ENCODE measurements around the gene PRRG3.

Gene PRRG3

GRCh38 chrX:151743651-151744470 lies 48.6 kb downstream of the PRRG3 start:
- no peak for DNase-seq (ENCODE audit: low spot score)

- no peak for DNase-seq (ENCODE audit: low spot score)
Measured at GRCh38 chrX:151745651-151746050, 50.4 kb downstream of the PRRG3 start.

GRCh38 chrX:151746502-151746901 lies 51.2 kb downstream of the PRRG3 start:
- DNase-seq (ENCODE audit: low spot score), result no peak

- DNase-seq (ENCODE audit: low spot score), result no peak
Measured at GRCh38 chrX:151750511-151750910, 55.3 kb downstream of the PRRG3 start.

GRCh38 chrX:151752847-151753246 lies 57.6 kb downstream of the PRRG3 start:
- no peak for DNase-seq (ENCODE audit: low spot score)

GRCh38 chrX:151753313-151754046 lies 58.2 kb downstream of the PRRG3 start:
- peak; percentile 51 for DNase-seq (ENCODE audit: low spot score)

GRCh38 chrX:151754047-151754429 lies 58.8 kb downstream of the PRRG3 start:
- DNase-seq (ENCODE audit: low spot score), result no peak

- no peak for DNase-seq (ENCODE audit: low spot score)
Measured at GRCh38 chrX:151754641-151755215, 59.5 kb downstream of the PRRG3 start.
